ENCODE data around the gene CACNG6. TPM values are rescaled to one million over a fixed set of nuclear protein-coding genes. Genes with fewer than 3 reads are reported as not detected.

CACNG6 gene
- total RNA-seq, 1 donor from 2014 or later = not detected

- Histone ChIP-seq H3K36me3 (no peaks in the 10 kb centered on the region), H3K4me1 (no peaks in the 10 kb centered on the region), H3K27ac (no peak overlapping the region), H3K27me3 (peaks cover 2% of the 10 kb centered on the region), H3K4me2 (no peak overlapping the region), H2AFZ (replicated peaks) (no peak overlapping the region), H4K20me1 (ENCODE audit: low read depth) (no peaks in the 10 kb centered on the region), H3K79me2 (ENCODE audit: low read depth) (no peaks in the 10 kb centered on the region), H3F3A (ENCODE audit: low read depth) (peaks cover 9% of the 10 kb centered on the region), H3K9me3 (ENCODE audit: low read depth) (no peaks in the 10 kb centered on the region), H3K9ac (no peak overlapping the region), H3K4me3 (no peak overlapping the region)
- Mint-ChIP-seq H3K4me1 (peaks cover 2% of the 10 kb centered on the region), H3K36me3 (no peaks in the 10 kb centered on the region), H3K27me3 (ENCODE audit: insufficient read depth, low read depth) (peaks cover 9% of the 10 kb centered on the region), H3K4me3 (no peak overlapping the region), H3K27ac (no peak overlapping the region), H3K9me3 (no peaks in the 10 kb centered on the region)
- TF ChIP-seq CTCF (IDR thresholded peaks at IDR 0.05) = no peak
- DNase-seq (ENCODE audit: low spot score) = no peak
Observed at GRCh38 chr19:54029301-54029700, 37.9 kb downstream of the CACNG6 start.

GRCh38 chr19:54029930-54030490, 38.6 kb downstream of the CACNG6 start:
- no peak overlapping the region for H3K9ac ChIP-seq
- Mint-ChIP-seq H3K4me3 (no peak overlapping the region), H3K27me3 (ENCODE audit: insufficient read depth, low read depth) (peaks cover 13% of the 10 kb centered on the region), H3K4me1 (peaks cover 5% of the 10 kb centered on the region), H3K27ac (no peak overlapping the region), H3K36me3 (no peaks in the 10 kb centered on the region), H3K9me3 (no peaks in the 10 kb centered on the region)
- no peak overlapping the region for H2AFZ ChIP-seq (replicated peaks)
- no peak for TF ChIP-seq EZH2 (IDR thresholded peaks at IDR 0.05)
- TF ChIP-seq EZH2phosphoT487 (IDR thresholded peaks at IDR 0.05) = no peak
- peak; percentile 73 for TF ChIP-seq CTCF (IDR thresholded peaks at IDR 0.05)
- H3K9me3 ChIP-seq (ENCODE audit: low read depth) = no peaks in the 10 kb centered on the region
- H3K36me3 ChIP-seq = no peaks in the 10 kb centered on the region
- no peak overlapping the region for H3K27ac ChIP-seq
- H3K27me3 ChIP-seq = no peaks in the 10 kb centered on the region
- peak; percentile 81 for DNase-seq (ENCODE audit: low spot score)
- H3F3A ChIP-seq (ENCODE audit: low read depth) = peaks cover 16% of the 10 kb centered on the region
- peaks cover 5% of the 10 kb centered on the region for H3K4me1 ChIP-seq
- H3K79me2 ChIP-seq (ENCODE audit: low read depth) = no peaks in the 10 kb centered on the region
- H4K20me1 ChIP-seq (ENCODE audit: low read depth) = no peaks in the 10 kb centered on the region
- no peak overlapping the region for H3K4me2 ChIP-seq
- no peak overlapping the region for H3K4me3 ChIP-seq

- peaks cover 12% of the 10 kb centered on the region for H3K4me1 ChIP-seq
- H3K79me2 ChIP-seq (ENCODE audit: low read depth) = no peaks in the 10 kb centered on the region
- H3K36me3 Mint-ChIP-seq = peaks cover 2% of the 10 kb centered on the region
- H3K27me3 ChIP-seq = no peaks in the 10 kb centered on the region
- no peaks in the 10 kb centered on the region for H3K36me3 ChIP-seq
- H3K4me3 Mint-ChIP-seq = no peak overlapping the region
- TF ChIP-seq EZH2phosphoT487 (IDR thresholded peaks at IDR 0.05) (no peak), EZH2 (IDR thresholded peaks at IDR 0.05) (no peak), CTCF (IDR thresholded peaks at IDR 0.05) (peak; percentile 48)
- H3K27ac ChIP-seq = no peak overlapping the region
- H3K9me3 Mint-ChIP-seq = peaks cover 3% of the 10 kb centered on the region
- H3K9me3 ChIP-seq (ENCODE audit: low read depth) = no peaks in the 10 kb centered on the region
- peaks cover 14% of the 10 kb centered on the region for H3K27me3 Mint-ChIP-seq (ENCODE audit: insufficient read depth, low read depth)
- H3K4me1 Mint-ChIP-seq = peaks cover 15% of the 10 kb centered on the region
- H3K27ac Mint-ChIP-seq = no peak overlapping the region
- no peak overlapping the region for H2AFZ ChIP-seq (replicated peaks)
- H3K4me3 ChIP-seq = no peak overlapping the region
- peaks cover 26% of the 10 kb centered on the region for H3F3A ChIP-seq (ENCODE audit: low read depth)
- H3K4me2 ChIP-seq = no peak overlapping the region
- H3K9ac ChIP-seq = no peak overlapping the region
- H4K20me1 ChIP-seq (ENCODE audit: low read depth) = no peaks in the 10 kb centered on the region
- DNase-seq (ENCODE audit: low spot score) = no peak
Observed at GRCh38 chr19:54030895-54031586, 39.6 kb downstream of the CACNG6 start.
